HepG2 (cell line): ENCODE measurements around the gene MLLT10. TPM values are rescaled to one million over a fixed set of nuclear protein-coding genes. Genes with fewer than 3 reads are reported as not detected.
A peak's percentile ranks its signal among the peaks of the same experiment; 100 is the strongest.

Experiments
- ATAC-seq: fragments of 200-7000 bp; cut with Tn5 transposase; 3 replicates; pipeline ENCODE4 v1.9.1; 2020; ENCODE audit warnings: mild to moderate bottlenecking, moderate library complexity
- BruUV-seq: library from RNA; stranded (reverse); fragments of 400-500 nt; replicated peaks from 2 replicates; lab custom pipeline; 2021; lab: Mats Ljungman, UMichigan
- CTCF ChIA-PET: fragments of 300-600 bp; formaldehyde crosslinking; extraction: SDS; loops from one replicate; lab custom pipeline; 2021; ENCODE audit warnings: low total read pairs, inconsistent platforms, low intra/inter-chr PET ratio; lab: Yijun Ruan, JAX
- POLR2A ChIA-PET: fragments of 350-600 bp; sonication (Branson Sonifier 250); formaldehyde crosslinking; loops from one replicate; lab custom pipeline; 2020; ENCODE audit warnings: antibody characterized with exemption, inconsistent platforms; lab: Yijun Ruan, JAX
- DNase-seq: peaks from one replicate; pipeline ENCODE4 v3.0.0-alpha.2; 2015; ENCODE audit warnings: low spot score
- FAIRE-seq: peaks from 3 replicates; lab custom pipeline; 2011; peaks lifted over from hg19 to GRCh38; lab: Jason Lieb, UNC
- H2AFZ ChIP-seq: one replicate; pipeline ENCODE4 v1.6.1; 2011; ENCODE audit warnings: low read length, inconsistent platforms
- H3K27ac ChIP-seq: fragments of 300-600 bp; 3 replicates; pipeline ENCODE4 v1.8.0; 2011; ENCODE audit warnings: mixed run types, mild to moderate bottlenecking, mixed read lengths, low read length, inconsistent platforms; ENCODE audit not compliant: insufficient read depth; ENCODE audit errors: extremely low read length
- H3K27me3 ChIP-seq, 2 experiments: fragments of 200-600 bp in 1 of 2; 2 replicates in 1 of 2; 3 replicates in 1 of 2; pipeline versions ENCODE4 v1.6.0 to v1.8.0; 2011; ENCODE audit warnings: low read length in 2 of 2, mild to moderate bottlenecking in 2 of 2, moderate library complexity in 2 of 2, inconsistent platforms in 1 of 2; ENCODE audit not compliant: insufficient read depth in 2 of 2, control insufficient read depth in 1 of 2
- H3K36me3 ChIP-seq, 2 experiments: fragments of 200-600 bp in 1 of 2; replicated peaks in 1 of 2; 2 replicates in 1 of 2; 3 replicates in 1 of 2; pipeline versions ENCODE4 v1.5.1 to v1.8.0; 2011; ENCODE audit warnings: low read length in 2 of 2, inconsistent platforms in 1 of 2; ENCODE audit not compliant: insufficient read depth in 2 of 2, control insufficient read depth in 1 of 2
- H3K4me1 ChIP-seq: 2 replicates; pipeline ENCODE4 v1.5.1; 2012; ENCODE audit warnings: low read length, inconsistent platforms; ENCODE audit not compliant: insufficient read depth
- H3K4me2 ChIP-seq: 2 replicates; pipeline ENCODE4 v1.6.0; 2011; ENCODE audit warnings: low read depth, low read length, inconsistent platforms
- H3K4me3 ChIP-seq, 3 experiments: fragments of 200-600 bp in 1 of 3; sonication (generic), shearing (Covaris generic) in 1 of 3; replicated peaks in 1 of 3; 2 replicates each; pipeline ENCODE4 v1.5.1; 2011 to 2016; ENCODE audit warnings: low read length in 3 of 3, inconsistent platforms in 2 of 3, low read depth in 2 of 3, mild to moderate bottlenecking in 2 of 3, control low read depth in 1 of 3, mixed read lengths in 1 of 3; ENCODE audit not compliant: insufficient read depth in 1 of 3
- H3K79me2 ChIP-seq: one replicate; pipeline ENCODE4 v1.6.1; 2011; ENCODE audit warnings: low read length, inconsistent platforms; ENCODE audit not compliant: insufficient read depth
- H3K9ac ChIP-seq: 2 replicates; pipeline ENCODE4 v1.6.0; 2011; ENCODE audit warnings: mild to moderate bottlenecking, low read depth, low read length, inconsistent platforms; ENCODE audit not compliant: insufficient read depth
- H3K9me3 ChIP-seq: 2 replicates; pipeline ENCODE4 v1.5.1; 2012; ENCODE audit warnings: mild to moderate bottlenecking, low read length
- H4K20me1 ChIP-seq: 2 replicates; pipeline ENCODE4 v1.6.0; 2011; ENCODE audit warnings: inconsistent platforms, mild to moderate bottlenecking, low read length, moderate library complexity; ENCODE audit not compliant: insufficient read depth
- CENPX ChIP-seq: sonication (generic); formaldehyde crosslinking; IDR thresholded peaks from 2 replicates; pipeline ENCODE4 v1.9.0; 2021; ENCODE audit warnings: mild to moderate bottlenecking, missing genetic modification reagents, moderate library complexity
- FOXP1 ChIP-seq, 2 experiments: fragments of 450-650 bp in 1 of 2; IDR thresholded peaks; 2 replicates each; pipeline ENCODE4 v1.6.1; 2017 to 2018; ENCODE audit warnings: antibody characterized with exemption in 1 of 2
- HNRNPL ChIP-seq: fragments of 200-400 bp; formaldehyde crosslinking; IDR thresholded peaks from 2 replicates; pipeline ENCODE4 v1.6.1; 2017; ENCODE audit warnings: mild to moderate bottlenecking, low read depth, low read length
- IRF2 ChIP-seq: IDR thresholded peaks from 2 replicates; pipeline ENCODE4 v1.6.1; 2018; ENCODE audit warnings: missing genetic modification reagents, missing compliant biosample characterization
- ISL2 ChIP-seq: sonication (generic); formaldehyde crosslinking; IDR thresholded peaks from 2 replicates; pipeline ENCODE4 v1.5.0; 2020; ENCODE audit warnings: missing genetic modification reagents
- RARA ChIP-seq: IDR thresholded peaks from 2 replicates; pipeline ENCODE4 v1.6.1; 2016; ENCODE audit warnings: missing genetic modification reagents, missing compliant biosample characterization
- RBM22 ChIP-seq: fragments of 200-400 bp; formaldehyde crosslinking; optimal IDR thresholded peaks from 2 replicates; pipeline ENCODE3; 2017; ENCODE audit warnings: mild to moderate bottlenecking, low read length, moderate library complexity
- RXRB ChIP-seq: IDR thresholded peaks from 2 replicates; pipeline ENCODE4 v1.6.1; 2016; ENCODE audit warnings: borderline replicate concordance, missing genetic modification reagents, missing compliant biosample characterization
- SAFB2 ChIP-seq: sonication (generic); formaldehyde crosslinking; IDR thresholded peaks from 2 replicates; pipeline ENCODE4 v1.5.1; 2020; ENCODE audit warnings: missing genetic modification reagents, low read depth, mild to moderate bottlenecking, borderline replicate concordance
- ZFP36L1 ChIP-seq: sonication (generic); formaldehyde crosslinking; IDR thresholded peaks from 2 replicates; pipeline ENCODE4 v1.8.0; 2022; ENCODE audit warnings: mild to moderate bottlenecking, missing genetic modification reagents, moderate library complexity
- ZNF333 ChIP-seq: sonication (generic); formaldehyde crosslinking; IDR thresholded peaks from 2 replicates; pipeline ENCODE4 v1.4.0; 2020; ENCODE audit warnings: mild to moderate bottlenecking, missing genetic modification reagents, borderline replicate concordance
- ZNF350 ChIP-seq: sonication (generic); formaldehyde crosslinking; IDR thresholded peaks from 2 replicates; pipeline ENCODE4 v1.4.0; 2020; ENCODE audit warnings: mild to moderate bottlenecking, low read depth, missing genetic modification reagents, borderline replicate concordance
- ZNF451 ChIP-seq: sonication (generic); formaldehyde crosslinking; IDR thresholded peaks from 2 replicates; pipeline ENCODE4 v1.5.0; 2020; ENCODE audit warnings: mild to moderate bottlenecking, missing genetic modification reagents
- ZNF552 ChIP-seq: sonication (generic); formaldehyde crosslinking; IDR thresholded peaks from 2 replicates; pipeline ENCODE4 v1.9.0; 2022; ENCODE audit warnings: missing genetic modification reagents, mild to moderate bottlenecking, borderline replicate concordance
- ZNF615 ChIP-seq: sonication (generic); formaldehyde crosslinking; IDR thresholded peaks from 2 replicates; pipeline ENCODE4 v1.5.0; 2020; ENCODE audit warnings: mild to moderate bottlenecking, missing genetic modification reagents, borderline replicate concordance
- ZNF660 ChIP-seq: sonication (generic); formaldehyde crosslinking; IDR thresholded peaks from 2 replicates; pipeline ENCODE4 v1.5.1; 2020; ENCODE audit warnings: mild to moderate bottlenecking, low read depth, missing genetic modification reagents, borderline replicate concordance
- ZNF816 ChIP-seq: sonication (generic); formaldehyde crosslinking; IDR thresholded peaks from 2 replicates; pipeline ENCODE4 v1.8.0; 2022; ENCODE audit warnings: missing genetic modification reagents, mild to moderate bottlenecking, borderline replicate concordance
- WGBS: methylation state at CpG from one replicate; pipeline ENCODE4 v1.1.6; 2017; ENCODE audit warnings: low lambda C conversion rate; 5-methylcytosine and 5-hydroxymethylcytosine counted together
- in situ Hi-C: cut with HindIII; loops from 2 replicates; pipeline ENCODE4 v1.10.0; 2017; ENCODE audit warnings: low pct_unique_long_range_greater_than_20kb; ENCODE audit not compliant: extremely low pct_ligation_motif_present
- intact Hi-C: fragments of 100-400 bp; cut with micrococcal nuclease; formaldehyde crosslinking; loops from one replicate; pipeline ENCODE4 v1.10.0; 2022; ENCODE audit not compliant: unreplicated experiment
- polyA plus RNA-seq, 8 experiments: library from polyadenylated mRNA; depleted of rRNA in 3 of 8; stranded (reverse) in 7 of 8; unstranded in 1 of 8; fragments of >200 nt; fragmentation: Illumina TruSeq in 4 of 8; extraction: Trizol in 4 of 8; gene quantifications; 2 replicates each; pipeline versions ENCODE4 v1.2.1 to v1.2.3, GENCODE V29; 2011 to 2016; ENCODE audit warnings: low read depth in 4 of 8, missing spikeins in 1 of 8, mixed read lengths in 1 of 8; ENCODE audit not compliant: insufficient read depth in 1 of 8
- total RNA-seq, 5 experiments: library from RNA; depleted of rRNA; stranded (reverse); fragments of >200 nt; fragmentation: Illumina TruSeq; extraction: Trizol; gene quantifications; 2 replicates each; pipeline ENCODE4 v1.2.3, GENCODE V29; 2016; ENCODE audit warnings: low read depth in 1 of 5
- TF ChIP-seq, protein P1 (sequence below): sonication (generic); formaldehyde crosslinking; IDR thresholded peaks from 2 replicates; pipeline ENCODE4 v1.4.0; 2020; ENCODE audit warnings: missing genetic modification reagents, low read depth, mild to moderate bottlenecking, borderline replicate concordance
- TF ChIP-seq, protein P2 (sequence below): sonication (generic); formaldehyde crosslinking; IDR thresholded peaks from 2 replicates; pipeline ENCODE4 v1.8.1; 2023; ENCODE audit warnings: mild to moderate bottlenecking, moderate library complexity, missing genetic modification reagents

Gene MLLT10
- total and polyA plus RNA-seq, 2 of the 13 experiments (the other 11 are each of a cell fraction or from before 2014, with no cell fraction given): 51.3 to 84.1 TPM

DNA sequence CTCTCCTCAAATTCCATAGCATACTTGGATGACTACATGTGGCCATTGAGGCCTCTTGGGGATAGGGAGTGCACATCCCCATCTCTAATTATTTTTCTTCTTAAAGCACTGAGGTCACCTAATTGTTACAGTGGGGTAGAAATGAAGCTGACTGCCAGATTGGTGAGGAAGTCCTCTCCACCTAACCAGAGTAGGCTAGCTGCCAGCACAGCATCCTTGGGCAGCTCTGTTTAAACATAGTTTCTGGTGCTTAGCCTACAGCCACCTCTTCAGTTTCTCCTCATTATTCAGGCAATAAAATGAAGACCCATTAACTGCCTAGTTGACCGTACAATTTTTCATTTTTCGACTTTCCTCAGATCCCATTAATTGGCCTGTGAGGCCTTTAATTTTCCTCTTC is 104.6 kb downstream of the MLLT10 start:
- no peak for DNase-seq
- no peak for ATAC-seq
- Histone ChIP-seq H4K20me1 (peaks cover 4% of the 10 kb centered on the region; the same call in 1 of the 2 replicates), H3K4me3 (no peak overlapping the region), H3K9me3 (no peaks in the 10 kb centered on the region), H3K4me1 (peaks cover 8% of the 10 kb centered on the region; the same call in 1 of the 2 replicates), H3K36me3 (peaks cover 10 to 55% of the 10 kb centered on the region in 2 experiments)
- POLR2A ChIA-PET: no interaction called here
- no peak for FAIRE-seq
- CTCF ChIA-PET: no interaction called here
- no peak for TF ChIP-seq ZNF615 (CRISPR knock-in tag)
- TF ChIP-seq ZNF552 (CRISPR knock-in tag): no peak
- TF ChIP-seq RBM22: peak; percentile 15
- TF ChIP-seq, all 625 proteins: peak for 1
- H3K79me2 ChIP-seq: peaks cover 20% of the 10 kb centered on the region
- H3K4me2 ChIP-seq: no peak overlapping the region
- intact Hi-C loops: no loop called here
- H3K27me3 ChIP-seq: no peaks in the 10 kb centered on the region
- no peak overlapping the region for H3K27ac ChIP-seq
- WGBS: 100% methylated on average over 2 of the region's 2 CpGs
- no peak overlapping the region for H2AFZ ChIP-seq
- BruUV-seq: no TSS peak
- no peak overlapping the region for H3K9ac ChIP-seq
- in situ Hi-C loops: no loop called here

DNA sequence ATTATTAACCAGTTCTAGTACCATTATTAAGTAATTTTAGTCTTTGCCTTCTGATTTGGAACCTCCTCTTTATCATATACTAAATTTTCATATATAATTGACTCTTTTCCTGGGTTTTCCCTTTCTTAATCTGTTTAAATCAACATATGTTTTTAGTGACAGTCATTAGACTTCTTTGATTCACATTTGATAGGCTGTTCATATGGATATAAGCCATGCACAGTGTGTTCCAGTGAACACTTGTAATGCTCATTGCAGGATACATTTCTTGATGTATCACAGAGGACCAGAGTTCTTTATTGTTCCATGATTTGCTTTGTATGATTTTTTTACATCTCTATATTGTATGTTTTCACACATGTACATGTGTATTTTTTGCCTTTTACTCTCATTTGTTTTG is 114.0 kb downstream of the MLLT10 start:
- Histone ChIP-seq H2AFZ (no peak overlapping the region), H3K27ac (no peak overlapping the region), H3K4me2 (no peak overlapping the region), H3K4me3 (no peak overlapping the region), H3K27me3 (no peaks in the 10 kb centered on the region), H4K20me1 (peaks cover 3% of the 10 kb centered on the region; the same call in 1 of the 2 replicates), H3K4me1 (no peaks in the 10 kb centered on the region), H3K9ac (no peak overlapping the region), H3K36me3 (peaks cover 2 to 35% of the 10 kb centered on the region in 2 experiments; a peak in 4 of 5 replicates), H3K9me3 (no peaks in the 10 kb centered on the region), H3K79me2 (peaks cover 20% of the 10 kb centered on the region)
- no TSS peak for BruUV-seq
- POLR2A ChIA-PET: no interaction called here
- no peak for DNase-seq
- ATAC-seq: no peak
- in situ Hi-C loops: no loop called here
- CTCF ChIA-PET: no interaction called here
- intact Hi-C loops: no loop called here
- no peak for FAIRE-seq
- TF ChIP-seq IRF2 (CRISPR knock-in tag) (no peak), CENPX (CRISPR knock-in tag) (no peak), SAFB2 (CRISPR knock-in tag) (no peak), RXRB (CRISPR knock-in tag) (no peak), RARA (CRISPR knock-in tag) (no peak), ZFP36L1 (CRISPR knock-in tag) (no peak), ZNF350 (CRISPR knock-in tag) (no peak), ZNF816 (no peak), ZNF333 (CRISPR knock-in tag) (no peak), ISL2 (CRISPR knock-in tag) (no peak), HNRNPL (no peak), FOXP1 (IDR thresholded peaks at IDR 0.05) (no peak), FOXP1 (CRISPR knock-in tag; IDR thresholded peaks at IDR 0.05) (no peak), ZNF660 (CRISPR knock-in tag) (no peak), ZNF451 (CRISPR knock-in tag) (no peak)
- TF ChIP-seq, protein P1, sequence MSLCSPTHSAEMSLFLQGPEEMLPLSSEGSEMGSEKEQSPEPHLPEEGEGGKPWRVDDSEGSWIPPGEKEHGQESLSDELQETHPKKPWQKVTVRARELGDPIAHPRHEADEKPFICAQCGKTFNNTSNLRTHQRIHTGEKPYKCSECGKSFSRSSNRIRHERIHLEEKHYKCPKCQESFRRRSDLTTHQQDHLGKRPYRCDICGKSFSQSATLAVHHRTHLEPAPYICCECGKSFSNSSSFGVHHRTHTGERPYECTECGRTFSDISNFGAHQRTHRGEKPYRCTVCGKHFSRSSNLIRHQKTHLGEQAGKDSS (CRISPR knock-in tag): no peak
- TF ChIP-seq, protein P2, sequence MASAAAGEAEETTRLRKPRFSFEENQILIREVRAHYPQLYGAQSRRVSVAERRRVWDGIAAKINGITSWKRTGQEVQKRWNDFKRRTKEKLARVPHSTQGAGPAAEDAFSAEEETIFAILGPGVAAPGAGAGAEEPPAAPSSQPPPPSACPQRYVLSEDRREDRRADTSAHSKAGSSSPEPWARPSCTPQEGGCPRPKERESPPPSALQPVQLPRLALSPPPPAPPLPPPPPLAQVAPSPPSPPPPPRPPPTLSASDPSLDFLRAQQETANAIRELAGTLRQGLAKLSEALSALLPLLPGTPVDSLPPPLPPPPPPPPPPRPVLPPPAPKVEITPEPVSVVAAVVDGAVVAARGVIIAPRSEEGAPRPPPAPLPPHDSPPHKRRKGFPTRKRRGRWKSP: no peak
